Loucy (cell line): ENCODE data around the gene CD52.

Source experiments
- H2AFZ ChIP-seq: fragments of 200-600 bp; sonication (generic); 2 replicates; pipeline ENCODE4 v1.6.0; 2016; ENCODE audit warnings: antibody characterized with exemption, mild to moderate bottlenecking, low read length, moderate library complexity
- H3F3A ChIP-seq: fragments of 200-600 bp; 2 replicates; pipeline ENCODE4 v1.6.0; 2016; ENCODE audit warnings: antibody characterized with exemption, low read depth, mild to moderate bottlenecking
- H3K27me3 ChIP-seq: fragments of 200-600 bp; sonication (generic); 2 replicates; pipeline ENCODE4 v1.6.1; 2014; ENCODE audit warnings: low read length, mild to moderate bottlenecking; ENCODE audit not compliant: insufficient read depth, poor library complexity, severe bottlenecking
- H3K36me3 ChIP-seq: fragments of 200-600 bp; sonication (generic); 2 replicates; pipeline ENCODE4 v1.6.1; 2016; ENCODE audit warnings: low read length; ENCODE audit not compliant: insufficient read depth
- H3K4me1 ChIP-seq: fragments of 200-600 bp; sonication (generic); 2 replicates; pipeline ENCODE4 v1.5.1; 2014; ENCODE audit warnings: low read length, mild to moderate bottlenecking; ENCODE audit not compliant: insufficient read depth, poor library complexity, severe bottlenecking
- H3K4me2 ChIP-seq: fragments of 200-600 bp; sonication (generic); 2 replicates; pipeline ENCODE4 v1.6.0; 2014; ENCODE audit warnings: antibody characterized with exemption, low read length, low read depth, mild to moderate bottlenecking; ENCODE audit not compliant: poor library complexity, severe bottlenecking
- H3K4me3 ChIP-seq: fragments of 200-600 bp; sonication (generic); 2 replicates; pipeline ENCODE4 v1.5.1; 2014; ENCODE audit warnings: low read length, mild to moderate bottlenecking, mixed read lengths; ENCODE audit not compliant: poor library complexity, severe bottlenecking
- H3K79me2 ChIP-seq: fragments of 200-600 bp; sonication (generic); 2 replicates; pipeline ENCODE4 v1.6.1; 2014; ENCODE audit warnings: low read length; ENCODE audit not compliant: insufficient read depth
- H3K9ac ChIP-seq: fragments of 200-600 bp; sonication (generic); 2 replicates; pipeline ENCODE4 v1.6.0; 2014; ENCODE audit warnings: mild to moderate bottlenecking, low read depth, low read length, moderate library complexity; ENCODE audit not compliant: poor library complexity, severe bottlenecking
- H3K9me2 ChIP-seq: fragments of 200-600 bp; sonication (generic); replicated peaks from 2 replicates; pipeline ENCODE4 v1.6.1; 2016; ENCODE audit warnings: low read depth, low read length, mixed read lengths
- H3K9me3 ChIP-seq: fragments of 200-600 bp; sonication (generic); 2 replicates; pipeline ENCODE4 v1.6.1; 2014; ENCODE audit warnings: mild to moderate bottlenecking, antibody characterized with exemption, low read length, low read depth; ENCODE audit not compliant: insufficient read depth
- H4K20me1 ChIP-seq: fragments of 200-600 bp; sonication (generic); 2 replicates; pipeline ENCODE4 v1.6.0; 2014; ENCODE audit warnings: antibody characterized with exemption, low read length, mild to moderate bottlenecking; ENCODE audit not compliant: insufficient read depth, poor library complexity, severe bottlenecking
- CTCF ChIP-seq: fragments of 200-600 bp; sonication (generic); conservative IDR thresholded peaks from 2 replicates; pipeline ENCODE4 v1.5.1; 2014; ENCODE audit warnings: mild to moderate bottlenecking, antibody characterized with exemption, low read length
- EZH2phosphoT487 ChIP-seq: fragments of 200-600 bp; IDR thresholded peaks from 2 replicates; pipeline ENCODE4 v1.6.1; 2018; ENCODE audit warnings: antibody characterized with exemption, mild to moderate bottlenecking, moderate library complexity, borderline replicate concordance

CD52 gene

DNA sequence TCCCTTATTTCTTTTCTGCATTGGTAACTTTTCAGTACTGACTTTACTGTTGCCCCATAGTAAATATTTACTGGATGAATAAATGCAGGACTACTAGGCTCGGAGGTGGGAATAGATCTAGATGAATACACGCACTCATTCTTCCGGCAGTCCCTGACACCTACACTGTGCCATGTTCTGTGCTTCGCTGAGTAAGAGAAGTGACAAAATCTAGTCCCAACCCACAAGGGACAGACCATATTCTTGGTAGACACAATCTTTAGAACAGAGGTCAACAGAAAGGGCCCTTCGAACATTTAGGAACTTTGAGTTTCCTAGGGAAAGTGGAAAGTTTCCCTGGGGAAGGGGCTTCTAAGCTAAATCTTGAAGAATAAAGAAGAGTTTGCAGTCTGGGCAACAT, 3.3 kb upstream of the CD52 start:
- Histone ChIP-seq H3K4me2 (no peak overlapping the region), H3K9me3 (no peaks in the 10 kb centered on the region), H3F3A (no peaks in the 10 kb centered on the region), H3K4me3 (no peak overlapping the region), H3K27me3 (no peaks in the 10 kb centered on the region), H3K79me2 (peaks cover 27% of the 10 kb centered on the region), H3K9me2 (no peaks in the 10 kb centered on the region), H3K36me3 (no peaks in the 10 kb centered on the region), H3K9ac (no peak overlapping the region), H2AFZ (no peak overlapping the region), H3K4me1 (peaks cover 64% of the 10 kb centered on the region), H4K20me1 (no peaks in the 10 kb centered on the region)
- TF ChIP-seq EZH2phosphoT487 (no peak), CTCF (no peak)

DNA sequence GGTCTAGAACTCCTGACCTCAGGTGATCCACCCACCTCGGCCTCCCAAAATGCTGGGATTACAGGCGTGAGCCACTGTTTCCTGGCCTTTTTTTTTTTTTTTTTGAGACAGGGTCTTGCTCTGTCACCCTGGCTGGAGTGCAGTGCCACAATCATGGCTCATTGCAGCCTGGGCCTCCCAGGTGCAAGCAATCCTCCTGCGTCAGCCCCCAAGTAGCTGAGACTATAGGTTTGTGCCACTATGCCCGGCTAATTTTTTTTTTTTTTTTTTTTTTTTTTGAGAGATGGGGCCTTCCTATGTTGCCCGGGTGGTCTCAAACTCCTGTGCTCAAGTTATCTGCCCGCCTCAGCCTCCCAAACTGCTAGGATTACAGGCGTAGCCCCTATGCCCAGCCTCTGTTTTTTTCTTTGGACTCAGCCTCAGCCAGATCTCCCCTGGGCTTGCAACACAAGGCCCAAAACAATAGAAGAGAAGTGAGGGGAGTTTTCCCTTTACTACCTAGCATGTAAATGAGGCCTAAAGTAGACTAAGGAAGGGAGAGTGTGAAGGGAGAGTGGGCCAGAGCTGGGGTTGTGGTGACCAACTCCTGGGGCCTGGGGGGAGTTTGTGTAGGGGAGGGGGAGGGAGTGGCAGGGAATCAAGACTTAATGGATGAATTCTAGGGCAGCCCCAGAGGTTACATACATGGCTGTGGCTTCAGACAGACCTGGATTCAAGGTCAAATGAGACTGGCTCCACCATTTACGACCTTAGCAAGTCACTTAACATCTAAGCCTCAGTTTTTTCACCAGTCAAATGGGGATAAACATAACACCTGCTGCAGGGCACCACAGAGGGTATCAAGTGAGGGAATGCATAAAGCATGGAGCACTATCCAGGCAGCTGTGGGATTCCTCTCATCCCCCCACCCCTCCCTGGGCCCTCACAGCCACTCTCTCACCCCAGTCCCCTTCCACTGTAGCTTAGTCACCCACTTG, 1.6 kb upstream of the CD52 start:
- H3K9me3 ChIP-seq, result no peaks in the 10 kb centered on the region
- H3F3A ChIP-seq, result no peaks in the 10 kb centered on the region
- no peaks in the 10 kb centered on the region for H4K20me1 ChIP-seq
- H3K4me2 ChIP-seq, result peak overlapping the region; percentile 96
- H3K27me3 ChIP-seq, result no peaks in the 10 kb centered on the region
- H3K4me1 ChIP-seq, result peaks cover 77% of the 10 kb centered on the region
- H3K79me2 ChIP-seq, result peaks cover 40% of the 10 kb centered on the region
- no peak overlapping the region for H3K4me3 ChIP-seq
- no peak for TF ChIP-seq CTCF
- H3K36me3 ChIP-seq, result no peaks in the 10 kb centered on the region
- H3K9me2 ChIP-seq, result no peaks in the 10 kb centered on the region
- H2AFZ ChIP-seq, result no peak overlapping the region
- H3K9ac ChIP-seq, result peak overlapping the region; percentile 95

DNA sequence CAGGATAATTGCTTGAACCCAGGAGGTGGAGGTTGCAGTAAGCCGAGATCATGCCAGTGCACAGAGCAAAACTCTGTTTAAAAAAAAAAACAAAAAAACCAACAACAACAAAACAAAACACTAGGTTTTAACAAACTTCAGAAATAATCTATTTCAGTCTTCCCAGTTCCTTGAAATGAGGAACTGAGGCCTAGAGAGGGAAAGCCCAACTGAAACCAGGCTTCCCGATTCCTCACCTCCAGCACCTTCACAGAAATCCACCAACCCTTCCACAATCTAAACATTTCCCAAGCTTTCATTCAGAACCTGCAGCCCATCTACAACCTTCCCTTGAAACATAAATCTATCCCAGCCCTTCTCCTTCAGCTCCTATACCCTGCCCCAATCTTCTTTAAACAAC, 612 bp upstream of the CD52 start:
- Histone ChIP-seq H4K20me1 (no peaks in the 10 kb centered on the region), H3K9ac (peak overlapping the region; percentile 95), H2AFZ (no peak overlapping the region), H3K79me2 (peaks cover 47% of the 10 kb centered on the region), H3K4me3 (peak overlapping the region; percentile 88), H3K9me2 (no peaks in the 10 kb centered on the region), H3K36me3 (no peaks in the 10 kb centered on the region), H3K27me3 (no peaks in the 10 kb centered on the region), H3F3A (no peaks in the 10 kb centered on the region), H3K4me2 (peak overlapping the region; percentile 96), H3K9me3 (no peaks in the 10 kb centered on the region), H3K4me1 (peaks cover 71% of the 10 kb centered on the region)
- TF ChIP-seq CTCF (no peak), EZH2phosphoT487 (no peak)
